PFSK-1 (cell line): Measurements from ENCODE around the gene APLN.

Experiments
- FOXP2 ChIP-seq: optimal IDR thresholded peaks from 2 replicates; pipeline ENCODE3; 2011; ENCODE audit warnings: borderline replicate concordance, control low read depth, inconsistent platforms; ENCODE audit not compliant: insufficient read depth; ENCODE audit errors: extremely low read length, extremely low read depth
- POLR2AphosphoS5 ChIP-seq: IDR thresholded peaks from 2 replicates; pipeline ENCODE4 v1.6.1; 2012; ENCODE audit warnings: low read depth, mild to moderate bottlenecking, control low read depth, low read length, moderate library complexity
- REST ChIP-seq, 2 experiments: IDR thresholded peaks; 2 replicates each; pipeline versions ENCODE4 v1.6.1 to v1.8.0; 2011 to 2012; ENCODE audit warnings: low read depth in 2 of 2, low read length in 2 of 2, control low read depth in 1 of 2, inconsistent platforms in 1 of 2, mild to moderate bottlenecking in 1 of 2, moderate library complexity in 1 of 2; ENCODE audit not compliant: insufficient read depth in 1 of 2
- SIN3A ChIP-seq: IDR thresholded peaks from 2 replicates; pipeline ENCODE4 v1.6.1; 2012; ENCODE audit warnings: mild to moderate bottlenecking, low read length, moderate library complexity, borderline replicate concordance; ENCODE audit not compliant: insufficient read depth
- TAF1 ChIP-seq: IDR thresholded peaks from 2 replicates; pipeline ENCODE4 v1.6.1; 2012; ENCODE audit warnings: low read length, control low read depth, borderline replicate concordance; ENCODE audit not compliant: insufficient read depth

- TF ChIP-seq POLR2AphosphoS5 (no peak), REST (IDR thresholded peaks at IDR 0.05; ENCODE audit: insufficient read depth in 1 of 2, low read depth in 2 of 2, low read length in 2 of 2) (no peak), FOXP2 (no peak), TAF1 (no peak), SIN3A (no peak)
Measured at GRCh38 chrX:129631849-129632248, 22.9 kb downstream of the APLN start.
